H1 (cell line): Measurements from ENCODE around the gene MACROD2. TPM values are rescaled to one million over a fixed set of nuclear protein-coding genes. Genes with fewer than 3 reads are reported as not detected.

Source experiments
- BACH1 ChIP-seq: IDR thresholded peaks from 2 replicates; pipeline ENCODE4 v1.6.1; 2012; ENCODE audit warnings: low read length, improper control_type of control experiment
- RBBP5 ChIP-seq: IDR thresholded peaks from 2 replicates; pipeline ENCODE4 v1.7.1; 2012; ENCODE audit warnings: low read depth, mild to moderate bottlenecking, inconsistent platforms, low read length, moderate library complexity, borderline replicate concordance
- polyA plus RNA-seq, 7 experiments: library from polyadenylated mRNA; depleted of rRNA in 3 of 7; stranded (reverse) in 5 of 7; unstranded in 2 of 7; fragments of >200 nt in 5 of 7; fragments of 200-250 nt in 2 of 7; gene quantifications; 1 replicate in 5 of 7; 2 replicates in 1 of 7; 4 replicates in 1 of 7; pipeline versions ENCODE4 v1.2.1 to v1.2.3, GENCODE V29; 2011 to 2013; ENCODE audit warnings: missing spikeins in 2 of 7, mixed read lengths in 2 of 7
- total RNA-seq: library from RNA; stranded (reverse); fragmentation: NEBNext Ultra II Directional; extraction: Animal tissue kit (Norgen Biotek cat#: 25700); gene quantifications from 2 replicates; pipeline ENCODE4 v1.2.1, GENCODE V29; 2021
- TF ChIP-seq, protein P1 (sequence below): fragments of 300-600 bp; sonication (generic); IDR thresholded peaks from 2 replicates; pipeline ENCODE4 v1.7.1; 2012; ENCODE audit warnings: low read length, moderate library complexity, mild to moderate bottlenecking, inconsistent platforms; ENCODE audit not compliant: insufficient replicate concordance

MACROD2 gene
- total and polyA plus RNA-seq, 2 of the 8 experiments (the other 6 are each of a cell fraction or from before 2014, with no cell fraction given): 0.70 to 3.9 TPM

DNA sequence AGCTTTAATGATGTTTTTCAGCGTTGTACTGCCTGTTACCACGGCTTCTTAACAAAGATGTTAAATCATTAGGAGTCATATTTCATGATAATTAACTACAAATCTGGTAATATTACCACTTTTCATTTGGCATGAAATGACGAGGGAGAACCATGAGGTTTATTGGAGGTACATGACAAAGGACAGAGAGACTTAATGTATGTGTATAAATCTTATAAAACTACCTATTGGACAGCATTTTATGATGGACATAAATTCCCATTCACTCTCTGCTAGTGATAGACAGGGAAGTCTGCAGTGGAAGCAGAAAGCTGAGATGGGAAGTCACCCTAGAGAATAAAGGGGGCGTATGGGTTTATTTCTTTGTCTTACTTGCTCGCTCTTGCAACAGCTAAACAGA, 1292.0 kb downstream of the MACROD2 start (continued):
- TF ChIP-seq, protein P1, sequence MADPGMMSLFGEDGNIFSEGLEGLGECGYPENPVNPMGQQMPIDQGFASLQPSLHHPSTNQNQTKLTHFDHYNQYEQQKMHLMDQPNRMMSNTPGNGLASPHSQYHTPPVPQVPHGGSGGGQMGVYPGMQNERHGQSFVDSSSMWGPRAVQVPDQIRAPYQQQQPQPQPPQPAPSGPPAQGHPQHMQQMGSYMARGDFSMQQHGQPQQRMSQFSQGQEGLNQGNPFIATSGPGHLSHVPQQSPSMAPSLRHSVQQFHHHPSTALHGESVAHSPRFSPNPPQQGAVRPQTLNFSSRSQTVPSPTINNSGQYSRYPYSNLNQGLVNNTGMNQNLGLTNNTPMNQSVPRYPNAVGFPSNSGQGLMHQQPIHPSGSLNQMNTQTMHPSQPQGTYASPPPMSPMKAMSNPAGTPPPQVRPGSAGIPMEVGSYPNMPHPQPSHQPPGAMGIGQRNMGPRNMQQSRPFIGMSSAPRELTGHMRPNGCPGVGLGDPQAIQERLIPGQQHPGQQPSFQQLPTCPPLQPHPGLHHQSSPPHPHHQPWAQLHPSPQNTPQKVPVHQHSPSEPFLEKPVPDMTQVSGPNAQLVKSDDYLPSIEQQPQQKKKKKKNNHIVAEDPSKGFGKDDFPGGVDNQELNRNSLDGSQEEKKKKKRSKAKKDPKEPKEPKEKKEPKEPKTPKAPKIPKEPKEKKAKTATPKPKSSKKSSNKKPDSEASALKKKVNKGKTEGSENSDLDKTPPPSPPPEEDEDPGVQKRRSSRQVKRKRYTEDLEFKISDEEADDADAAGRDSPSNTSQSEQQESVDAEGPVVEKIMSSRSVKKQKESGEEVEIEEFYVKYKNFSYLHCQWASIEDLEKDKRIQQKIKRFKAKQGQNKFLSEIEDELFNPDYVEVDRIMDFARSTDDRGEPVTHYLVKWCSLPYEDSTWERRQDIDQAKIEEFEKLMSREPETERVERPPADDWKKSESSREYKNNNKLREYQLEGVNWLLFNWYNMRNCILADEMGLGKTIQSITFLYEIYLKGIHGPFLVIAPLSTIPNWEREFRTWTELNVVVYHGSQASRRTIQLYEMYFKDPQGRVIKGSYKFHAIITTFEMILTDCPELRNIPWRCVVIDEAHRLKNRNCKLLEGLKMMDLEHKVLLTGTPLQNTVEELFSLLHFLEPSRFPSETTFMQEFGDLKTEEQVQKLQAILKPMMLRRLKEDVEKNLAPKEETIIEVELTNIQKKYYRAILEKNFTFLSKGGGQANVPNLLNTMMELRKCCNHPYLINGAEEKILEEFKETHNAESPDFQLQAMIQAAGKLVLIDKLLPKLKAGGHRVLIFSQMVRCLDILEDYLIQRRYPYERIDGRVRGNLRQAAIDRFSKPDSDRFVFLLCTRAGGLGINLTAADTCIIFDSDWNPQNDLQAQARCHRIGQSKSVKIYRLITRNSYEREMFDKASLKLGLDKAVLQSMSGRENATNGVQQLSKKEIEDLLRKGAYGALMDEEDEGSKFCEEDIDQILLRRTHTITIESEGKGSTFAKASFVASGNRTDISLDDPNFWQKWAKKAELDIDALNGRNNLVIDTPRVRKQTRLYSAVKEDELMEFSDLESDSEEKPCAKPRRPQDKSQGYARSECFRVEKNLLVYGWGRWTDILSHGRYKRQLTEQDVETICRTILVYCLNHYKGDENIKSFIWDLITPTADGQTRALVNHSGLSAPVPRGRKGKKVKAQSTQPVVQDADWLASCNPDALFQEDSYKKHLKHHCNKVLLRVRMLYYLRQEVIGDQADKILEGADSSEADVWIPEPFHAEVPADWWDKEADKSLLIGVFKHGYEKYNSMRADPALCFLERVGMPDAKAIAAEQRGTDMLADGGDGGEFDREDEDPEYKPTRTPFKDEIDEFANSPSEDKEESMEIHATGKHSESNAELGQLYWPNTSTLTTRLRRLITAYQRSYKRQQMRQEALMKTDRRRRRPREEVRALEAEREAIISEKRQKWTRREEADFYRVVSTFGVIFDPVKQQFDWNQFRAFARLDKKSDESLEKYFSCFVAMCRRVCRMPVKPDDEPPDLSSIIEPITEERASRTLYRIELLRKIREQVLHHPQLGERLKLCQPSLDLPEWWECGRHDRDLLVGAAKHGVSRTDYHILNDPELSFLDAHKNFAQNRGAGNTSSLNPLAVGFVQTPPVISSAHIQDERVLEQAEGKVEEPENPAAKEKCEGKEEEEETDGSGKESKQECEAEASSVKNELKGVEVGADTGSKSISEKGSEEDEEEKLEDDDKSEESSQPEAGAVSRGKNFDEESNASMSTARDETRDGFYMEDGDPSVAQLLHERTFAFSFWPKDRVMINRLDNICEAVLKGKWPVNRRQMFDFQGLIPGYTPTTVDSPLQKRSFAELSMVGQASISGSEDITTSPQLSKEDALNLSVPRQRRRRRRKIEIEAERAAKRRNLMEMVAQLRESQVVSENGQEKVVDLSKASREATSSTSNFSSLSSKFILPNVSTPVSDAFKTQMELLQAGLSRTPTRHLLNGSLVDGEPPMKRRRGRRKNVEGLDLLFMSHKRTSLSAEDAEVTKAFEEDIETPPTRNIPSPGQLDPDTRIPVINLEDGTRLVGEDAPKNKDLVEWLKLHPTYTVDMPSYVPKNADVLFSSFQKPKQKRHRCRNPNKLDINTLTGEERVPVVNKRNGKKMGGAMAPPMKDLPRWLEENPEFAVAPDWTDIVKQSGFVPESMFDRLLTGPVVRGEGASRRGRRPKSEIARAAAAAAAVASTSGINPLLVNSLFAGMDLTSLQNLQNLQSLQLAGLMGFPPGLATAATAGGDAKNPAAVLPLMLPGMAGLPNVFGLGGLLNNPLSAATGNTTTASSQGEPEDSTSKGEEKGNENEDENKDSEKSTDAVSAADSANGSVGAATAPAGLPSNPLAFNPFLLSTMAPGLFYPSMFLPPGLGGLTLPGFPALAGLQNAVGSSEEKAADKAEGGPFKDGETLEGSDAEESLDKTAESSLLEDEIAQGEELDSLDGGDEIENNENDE: no peak
- TF ChIP-seq RBBP5 (no peak), BACH1 (no peak)
- TF ChIP-seq, all 59 proteins: peak for 0
